ENCODE data around the gene ALPG. TPM values are rescaled to one million over a fixed set of nuclear protein-coding genes. Genes with fewer than 3 reads are reported as not detected.
"Not testable (repeated sequence)": the region's sequence is repeated elsewhere in the genome, so short reads cannot be mapped to it uniquely, and the experiment has no call there.

Gene ALPG
- total RNA-seq, 6 experiments from 2014 or later, result not detected

DNA sequence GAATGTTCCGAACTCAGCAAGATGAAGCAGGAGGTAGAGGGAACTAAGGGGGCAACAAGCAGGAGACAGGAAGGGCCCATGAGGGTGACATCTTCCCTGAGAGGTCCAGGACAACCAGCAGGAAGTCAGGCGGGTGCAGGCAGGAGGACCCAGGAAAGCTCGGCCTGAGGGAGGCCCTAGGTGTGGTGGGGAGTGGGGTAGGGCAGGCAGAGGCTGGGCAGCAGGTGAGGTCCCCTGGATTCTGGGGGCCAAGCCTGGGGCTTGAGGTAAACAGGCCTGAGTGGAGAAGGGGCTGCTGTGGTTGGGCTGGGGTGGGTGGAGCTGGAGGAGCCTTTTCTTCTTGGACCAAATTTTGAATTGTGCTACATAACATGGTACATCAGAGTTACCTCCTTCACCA is 4.1 kb upstream of the ALPG start:
- TF ChIP-seq, protein P1, sequence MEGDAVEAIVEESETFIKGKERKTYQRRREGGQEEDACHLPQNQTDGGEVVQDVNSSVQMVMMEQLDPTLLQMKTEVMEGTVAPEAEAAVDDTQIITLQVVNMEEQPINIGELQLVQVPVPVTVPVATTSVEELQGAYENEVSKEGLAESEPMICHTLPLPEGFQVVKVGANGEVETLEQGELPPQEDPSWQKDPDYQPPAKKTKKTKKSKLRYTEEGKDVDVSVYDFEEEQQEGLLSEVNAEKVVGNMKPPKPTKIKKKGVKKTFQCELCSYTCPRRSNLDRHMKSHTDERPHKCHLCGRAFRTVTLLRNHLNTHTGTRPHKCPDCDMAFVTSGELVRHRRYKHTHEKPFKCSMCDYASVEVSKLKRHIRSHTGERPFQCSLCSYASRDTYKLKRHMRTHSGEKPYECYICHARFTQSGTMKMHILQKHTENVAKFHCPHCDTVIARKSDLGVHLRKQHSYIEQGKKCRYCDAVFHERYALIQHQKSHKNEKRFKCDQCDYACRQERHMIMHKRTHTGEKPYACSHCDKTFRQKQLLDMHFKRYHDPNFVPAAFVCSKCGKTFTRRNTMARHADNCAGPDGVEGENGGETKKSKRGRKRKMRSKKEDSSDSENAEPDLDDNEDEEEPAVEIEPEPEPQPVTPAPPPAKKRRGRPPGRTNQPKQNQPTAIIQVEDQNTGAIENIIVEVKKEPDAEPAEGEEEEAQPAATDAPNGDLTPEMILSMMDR (IDR thresholded peaks at IDR 0.05), result no peak
- no peak overlapping the region for H3K27ac Mint-ChIP-seq
- no peaks in the 10 kb centered on the region for H3K9me3 Mint-ChIP-seq
- H3K4me3 Mint-ChIP-seq, result no peak overlapping the region
- H3K36me3 Mint-ChIP-seq (ENCODE audit: low read depth), result no peaks in the 10 kb centered on the region
- DNase-seq, result no peak
- H3K27me3 Mint-ChIP-seq (ENCODE audit: insufficient read depth), result peaks cover 19% of the 10 kb centered on the region
- H3K4me1 Mint-ChIP-seq (ENCODE audit: low read depth), result no peaks in the 10 kb centered on the region

DNA sequence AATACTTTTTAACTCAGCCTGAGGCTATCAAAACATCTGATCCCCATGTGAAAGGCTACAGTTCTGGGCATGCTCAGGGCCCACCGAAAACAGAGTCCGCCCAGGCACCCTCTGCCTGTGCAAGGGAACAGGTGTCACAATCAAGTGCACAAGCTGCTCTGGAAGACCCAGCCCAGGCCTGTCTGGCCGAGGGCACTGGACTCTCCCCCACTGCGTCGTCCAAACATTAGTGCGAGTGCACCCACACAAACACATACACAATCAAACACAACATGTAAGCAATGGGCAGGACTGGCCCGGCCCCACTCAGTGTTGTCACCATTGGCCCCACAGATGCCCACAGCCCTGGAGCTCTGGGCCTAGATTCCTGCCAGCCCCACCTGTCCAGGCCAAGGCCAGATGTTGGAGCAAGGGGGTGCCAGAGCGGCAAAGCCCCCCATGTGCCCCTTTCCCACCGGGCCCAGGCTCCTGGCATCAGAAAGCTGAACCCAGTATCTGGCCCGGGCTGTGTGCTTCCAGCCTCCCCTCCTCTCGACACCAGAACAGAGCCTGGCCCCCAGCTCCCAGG is 617 bp upstream of the ALPG start:
- H3K4me3 Mint-ChIP-seq, result no peak overlapping the region
- H3K9me3 Mint-ChIP-seq, result no peaks in the 10 kb centered on the region
- TF ChIP-seq, protein P1 (IDR thresholded peaks at IDR 0.05), result no peak
- H3K4me1 Mint-ChIP-seq (ENCODE audit: low read depth), result no peaks in the 10 kb centered on the region
- no peaks in the 10 kb centered on the region for H3K36me3 Mint-ChIP-seq (ENCODE audit: low read depth)
- no peak overlapping the region for H3K27ac Mint-ChIP-seq
- H3K27me3 Mint-ChIP-seq (ENCODE audit: insufficient read depth), result peaks cover 25% of the 10 kb centered on the region
- DNase-seq, result no peak

DNA sequence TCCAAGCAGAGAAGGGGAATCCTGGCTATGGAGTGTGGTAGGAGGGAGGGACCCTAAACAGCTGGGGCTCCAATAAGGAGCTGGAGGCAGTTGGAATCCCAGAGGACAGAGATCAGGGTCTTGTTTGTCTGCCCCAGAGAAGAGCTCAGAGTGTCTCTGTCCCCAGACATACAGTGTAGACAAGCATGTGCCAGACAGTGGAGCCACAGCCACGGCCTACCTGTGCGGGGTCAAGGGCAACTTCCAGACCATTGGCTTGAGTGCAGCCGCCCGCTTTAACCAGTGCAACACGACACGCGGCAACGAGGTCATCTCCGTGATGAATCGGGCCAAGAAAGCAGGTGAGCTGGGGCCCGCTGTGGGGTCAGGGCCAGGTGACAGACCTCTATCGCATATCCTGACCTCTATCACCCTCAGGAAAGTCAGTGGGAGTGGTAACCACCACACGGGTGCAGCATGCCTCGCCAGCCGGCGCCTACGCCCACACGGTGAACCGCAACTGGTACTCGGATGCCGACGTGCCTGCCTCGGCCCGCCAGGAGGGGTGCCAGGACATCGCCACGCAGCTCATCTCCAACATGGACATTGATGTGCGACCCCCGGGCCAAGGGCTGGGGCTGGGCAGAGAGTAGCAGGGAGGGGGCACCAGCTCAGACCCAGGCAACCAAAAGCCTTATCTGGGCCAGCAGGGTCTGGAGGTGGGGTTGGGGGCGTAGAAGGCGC is 945 bp downstream of the ALPG start:
- not testable (repeated sequence) for H3K9me3 Mint-ChIP-seq; H3K36me3 Mint-ChIP-seq (ENCODE audit: low read depth); H3K4me1 Mint-ChIP-seq (ENCODE audit: low read depth); H3K4me3 Mint-ChIP-seq; DNase-seq; H3K27ac Mint-ChIP-seq
- H3K27me3 Mint-ChIP-seq (ENCODE audit: insufficient read depth), result peaks cover 27% of the 10 kb centered on the region

DNA sequence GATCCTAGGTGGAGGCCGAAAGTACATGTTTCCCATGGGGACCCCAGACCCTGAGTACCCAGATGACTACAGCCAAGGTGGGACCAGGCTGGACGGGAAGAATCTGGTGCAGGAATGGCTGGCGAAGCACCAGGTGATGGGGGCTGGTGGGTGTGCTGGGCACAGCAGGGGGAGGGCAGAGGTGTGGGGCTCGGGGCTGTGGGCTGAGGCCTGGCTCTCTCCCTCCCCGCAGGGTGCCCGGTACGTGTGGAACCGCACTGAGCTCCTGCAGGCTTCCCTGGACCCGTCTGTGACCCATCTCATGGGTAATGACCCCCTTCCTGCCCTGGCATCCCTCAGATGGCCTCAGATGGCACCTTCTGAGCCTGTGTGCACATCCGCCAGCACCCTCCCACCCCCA is 1.6 kb downstream of the ALPG start:
- H3K4me1 Mint-ChIP-seq (ENCODE audit: low read depth); H3K36me3 Mint-ChIP-seq (ENCODE audit: low read depth); H3K9me3 Mint-ChIP-seq; H3K4me3 Mint-ChIP-seq; DNase-seq; H3K27ac Mint-ChIP-seq: not testable (repeated sequence)
- peaks cover 30% of the 10 kb centered on the region for H3K27me3 Mint-ChIP-seq (ENCODE audit: insufficient read depth)

DNA sequence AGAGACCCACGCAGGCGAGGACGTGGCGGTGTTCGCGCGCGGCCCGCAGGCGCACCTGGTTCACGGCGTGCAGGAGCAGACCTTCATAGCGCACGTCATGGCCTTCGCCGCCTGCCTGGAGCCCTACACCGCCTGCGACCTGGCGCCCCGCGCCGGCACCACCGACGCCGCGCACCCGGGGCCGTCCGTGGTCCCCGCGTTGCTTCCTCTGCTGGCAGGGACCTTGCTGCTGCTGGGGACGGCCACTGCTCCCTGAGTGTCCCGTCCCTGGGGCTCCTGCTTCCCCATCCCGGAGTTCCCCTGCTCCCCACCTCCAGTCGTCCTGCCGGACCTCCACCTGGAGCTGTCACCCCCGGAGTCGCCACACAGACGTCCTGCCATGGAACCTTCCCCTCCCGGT is 3.0 kb downstream of the ALPG start:
- H3K36me3 Mint-ChIP-seq (ENCODE audit: low read depth); H3K9me3 Mint-ChIP-seq; H3K27ac Mint-ChIP-seq; DNase-seq; H3K4me1 Mint-ChIP-seq (ENCODE audit: low read depth); H3K4me3 Mint-ChIP-seq: not testable (repeated sequence)
- H3K27me3 Mint-ChIP-seq (ENCODE audit: insufficient read depth), result peaks cover 43% of the 10 kb centered on the region

DNA sequence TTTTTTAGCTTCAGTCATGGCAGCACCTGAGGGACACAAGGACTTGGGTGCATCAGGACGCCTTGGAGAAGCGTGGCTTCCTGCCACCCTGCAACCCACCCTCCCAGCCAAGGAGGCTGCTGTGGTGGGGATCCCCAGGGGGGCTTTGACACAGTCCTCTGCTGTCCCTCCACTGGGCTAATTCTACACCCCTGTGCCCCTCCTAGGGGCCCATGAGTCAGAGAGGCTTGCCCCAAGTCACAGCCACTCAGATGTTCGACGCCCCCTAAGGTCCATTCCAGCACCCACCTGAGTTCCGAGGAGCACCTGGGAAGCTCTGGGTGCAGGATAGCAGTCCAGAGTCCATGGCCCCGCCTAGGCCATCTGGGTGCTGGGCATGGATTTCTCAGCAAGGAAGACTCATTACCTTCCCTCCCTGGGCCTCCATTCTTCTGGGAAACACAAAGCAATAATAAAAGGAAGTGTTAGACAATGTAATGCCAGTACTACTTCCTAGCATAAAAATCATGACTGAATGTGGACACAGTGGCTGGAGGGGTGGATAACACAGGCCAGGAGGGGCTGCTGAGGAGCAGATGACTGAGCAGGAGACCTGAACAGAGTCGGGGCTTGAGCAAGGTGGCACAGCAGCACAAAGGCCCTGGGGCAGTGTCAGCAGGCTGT is 3.7 kb downstream of the ALPG start:
- Mint-ChIP-seq H3K27ac (no peak overlapping the region), H3K9me3 (no peaks in the 10 kb centered on the region), H3K27me3 (ENCODE audit: insufficient read depth) (peaks cover 45% of the 10 kb centered on the region), H3K4me3 (no peak overlapping the region), H3K36me3 (ENCODE audit: low read depth) (no peaks in the 10 kb centered on the region), H3K4me1 (ENCODE audit: low read depth) (no peaks in the 10 kb centered on the region)
- no peak for DNase-seq
- TF ChIP-seq, protein P1 (IDR thresholded peaks at IDR 0.05), result no peak

All from HFFc6 (cell line).